Mammary epithelial cell (primary cell): ENCODE results near the gene SGIP1.

Source experiments
- CTCF ChIP-seq, 2 donors: IDR thresholded peaks in 1 of 2; conservative IDR thresholded peaks in 1 of 2; 2 replicates each; pipeline ENCODE4 v1.5.1; 2011 to 2012; ENCODE audit warnings: inconsistent platforms in 2 of 2, low read length in 2 of 2, mild to moderate bottlenecking in 2 of 2, control low read depth in 1 of 2, low read depth in 1 of 2; ENCODE audit not compliant: insufficient read depth in 1 of 2; ENCODE audit errors: extremely low read depth in 1 of 2
- EZH2 ChIP-seq: IDR thresholded peaks from 2 replicates; pipeline ENCODE4 v1.6.1; 2012; ENCODE audit warnings: low read length, inconsistent platforms, borderline replicate concordance

GRCh38 chr1:66489972-66490601 is 43.9 kb upstream of the SGIP1 start:
- TF ChIP-seq EZH2 (no peak), CTCF (conservative IDR thresholded peaks at IDR 0.05 in 1 of 2, IDR thresholded peaks at IDR 0.05 in 1 of 2; ENCODE audit: extremely low read depth in 1 of 2, insufficient read depth in 1 of 2, low read depth in 1 of 2, low read length in 2 of 2) (no peak)
